Effector CD4-positive, alpha-beta T cell (primary cell): ENCODE measurements around the gene PSMC2.

Experiments
- DNase-seq: peaks from one replicate; pipeline ENCODE4 v3.0.0-alpha.2; 2020
- total RNA-seq: gene quantifications from one replicate; lab custom pipeline; 2026; lab: John Stamatoyannopoulos, UW

PSMC2 gene
- 59.5 reads per million, percentile 72 among the genes with 10 or more reads in this experiment for total RNA-seq

GRCh38 chr7:103347507-103348267 lies at the start of gene PSMC2:
Gene PSMC2, plus strand, starts transcription at chr7:103347643. Its CDS starts 69 bp downstream, at chr7:103347712.
- DNase-seq = peak; percentile 74

- DNase-seq = no peak
These were observed 49.6 kb upstream of the PSMC2 start for GRCh38 chr7:103297837-103298179.

- DNase-seq = no peak
These were observed 47.8 kb upstream of the PSMC2 start for GRCh38 chr7:103299660-103300059.

GRCh38 chr7:103301441-103301840 lies 46.0 kb upstream of the PSMC2 start:
- no peak for DNase-seq

GRCh38 chr7:103307503-103308231 lies 39.8 kb upstream of the PSMC2 start:
- DNase-seq = no peak

GRCh38 chr7:103314852-103315251 lies 32.6 kb upstream of the PSMC2 start:
- no peak for DNase-seq

- no peak for DNase-seq
These were observed 31.0 kb upstream of the PSMC2 start for GRCh38 chr7:103316380-103316941.

- no peak for DNase-seq
These were observed 30.4 kb upstream of the PSMC2 start for GRCh38 chr7:103317009-103317408.

- DNase-seq = no peak
These were observed 21.7 kb upstream of the PSMC2 start for GRCh38 chr7:103325744-103326143.

GRCh38 chr7:103336761-103337160 lies 10.7 kb upstream of the PSMC2 start:
- no peak for DNase-seq

GRCh38 chr7:103338864-103339263 lies 8.6 kb upstream of the PSMC2 start:
- DNase-seq = no peak

GRCh38 chr7:103341466-103341865 lies 6.0 kb upstream of the PSMC2 start:
- no peak for DNase-seq

- no peak for DNase-seq
These were observed 4.1 kb upstream of the PSMC2 start for GRCh38 chr7:103343332-103343731.

- DNase-seq = peak; percentile 19
These were observed 3.5 kb upstream of the PSMC2 start for GRCh38 chr7:103343758-103344452.

GRCh38 chr7:103344453-103345149 lies 2.8 kb upstream of the PSMC2 start, which contains the start of gene DNAJC2:
Gene DNAJC2, minus strand, starts transcription at chr7:103344767. Its CDS starts 145 bp downstream, at chr7:103344622.
- peak; percentile 80 for DNase-seq

- DNase-seq = no peak
These were observed 1.0 kb upstream of the PSMC2 start for GRCh38 chr7:103346396-103346795.

GRCh38 chr7:103348452-103348851 lies 1.0 kb downstream of the PSMC2 start:
- DNase-seq = no peak

GRCh38 chr7:103348959-103349358 lies 1.5 kb downstream of the PSMC2 start:
- DNase-seq = no peak

- no peak for DNase-seq
These were observed 2.4 kb downstream of the PSMC2 start for GRCh38 chr7:103349805-103350204.

- no peak for DNase-seq
These were observed 22.0 kb downstream of the PSMC2 start for GRCh38 chr7:103369432-103369831.

GRCh38 chr7:103373866-103374643 lies 26.6 kb downstream of the PSMC2 start:
- no peak for DNase-seq
